GM12878 (cell line): Measurements from ENCODE around the gene EXOC4. TPM values are rescaled to one million over a fixed set of nuclear protein-coding genes. Genes with fewer than 3 reads are reported as not detected.

Source experiments
- ATAC-seq: fragments of 200-7000 bp; cut with Tn5 transposase; 3 replicates; pipeline ENCODE4 v1.9.1; 2020; ENCODE audit warnings: mild to moderate bottlenecking, moderate library complexity
- BruUV-seq: library from RNA; stranded (reverse); fragments of 400-500 nt; replicated peaks from 2 replicates; lab custom pipeline; 2021; lab: Mats Ljungman, UMichigan
- CTCF ChIA-PET: fragments of 300-600 bp; sonication (Branson Sonifier 250); formaldehyde crosslinking; extraction: SDS; loops from one replicate; lab custom pipeline; 2021; ENCODE audit warnings: inconsistent platforms; lab: Yijun Ruan, JAX
- POLR2A ChIA-PET: fragments of 350-600 bp; formaldehyde crosslinking; extraction: SDS; loops from one replicate; lab custom pipeline; 2021; ENCODE audit warnings: inconsistent platforms; lab: Charles Lee
- RAD21 ChIA-PET: fragments of 300-600 bp; sonication (Branson Sonifier 250); formaldehyde crosslinking; loops from one replicate; lab custom pipeline; 2023; ENCODE audit warnings: antibody characterized with exemption; ENCODE audit not compliant: unreplicated experiment; lab: Charles Lee
- SMC1A ChIA-PET: fragments of 300-600 bp; sonication (Branson Sonifier 250); formaldehyde crosslinking; loops from one replicate; lab custom pipeline; 2023; ENCODE audit not compliant: unreplicated experiment, uncharacterized antibody; lab: Charles Lee
- DNase-seq: peaks from one replicate; pipeline ENCODE4 v3.0.0-alpha.2; 2011; ENCODE audit warnings: low read depth, low spot score
- FAIRE-seq: peaks from 3 replicates; lab custom pipeline; 2011; peaks lifted over from hg19 to GRCh38; lab: Jason Lieb, UNC
- H2AFZ ChIP-seq: 2 replicates; pipeline ENCODE4 v1.6.0; 2011; ENCODE audit warnings: low read depth, low read length, control low read depth; ENCODE audit not compliant: control insufficient read depth
- H3K27ac ChIP-seq: 2 replicates; pipeline ENCODE4 v1.5.1; 2011; ENCODE audit warnings: control low read depth; ENCODE audit not compliant: control insufficient read depth, insufficient read depth
- H3K27me3 ChIP-seq, 2 experiments: replicated peaks in 1 of 2; 2 replicates each; pipeline versions ENCODE4 v1.6.0 to v1.6.1; 2011; ENCODE audit warnings: low read length in 1 of 2; ENCODE audit not compliant: control insufficient read depth in 2 of 2, insufficient read depth in 2 of 2
- H3K36me3 ChIP-seq, 2 experiments: 2 replicates each; pipeline ENCODE4 v1.5.1; 2011; ENCODE audit warnings: low read length in 1 of 2; ENCODE audit not compliant: control insufficient read depth in 2 of 2, insufficient read depth in 2 of 2
- H3K4me1 ChIP-seq: 2 replicates; pipeline ENCODE4 v1.6.1; 2011; ENCODE audit warnings: mild to moderate bottlenecking, low read length, moderate library complexity, mixed read lengths; ENCODE audit not compliant: control insufficient read depth, insufficient read depth
- H3K4me2 ChIP-seq: 2 replicates; pipeline ENCODE4 v1.6.0; 2011; ENCODE audit warnings: control low read depth; ENCODE audit not compliant: control insufficient read depth, insufficient read depth
- H3K4me3 ChIP-seq: fragments of 200-600 bp; sonication (generic); 2 replicates; pipeline ENCODE4 v1.5.1; 2016
- H3K79me2 ChIP-seq: 2 replicates; pipeline ENCODE4 v1.6.0; 2011; ENCODE audit warnings: low read length; ENCODE audit not compliant: control insufficient read depth, insufficient read depth
- H3K9ac ChIP-seq: 2 replicates; pipeline ENCODE4 v1.8.0; 2011; ENCODE audit warnings: low read length, control low read depth, mixed read lengths; ENCODE audit not compliant: control insufficient read depth, insufficient read depth
- H3K9me3 ChIP-seq: replicated peaks from 3 replicates; pipeline ENCODE4 v1.5.1; 2011; ENCODE audit warnings: mild to moderate bottlenecking, low read length; ENCODE audit not compliant: control insufficient read depth, insufficient read depth
- H4K20me1 ChIP-seq: 2 replicates; pipeline ENCODE4 v1.6.0; 2011; ENCODE audit not compliant: control insufficient read depth, insufficient read depth
- BRCA1 ChIP-seq: IDR thresholded peaks from 2 replicates; pipeline ENCODE4 v1.6.1; 2011; ENCODE audit warnings: low read depth, low read length, improper control_type of control experiment
- CUX1 ChIP-seq: IDR thresholded peaks from 2 replicates; pipeline ENCODE4 v1.6.1; 2012; ENCODE audit warnings: improper control_type of control experiment, low read depth, low read length; ENCODE audit not compliant: insufficient replicate concordance
- ETV6 ChIP-seq, 2 experiments: fragments of 450-650 bp in 1 of 2; IDR thresholded peaks in 1 of 2; conservative IDR thresholded peaks in 1 of 2; 2 replicates each; pipeline ENCODE4 v1.6.1; 2014; ENCODE audit warnings: antibody characterized with exemption in 1 of 2, borderline replicate concordance in 1 of 2, low read depth in 1 of 2, mild to moderate bottlenecking in 1 of 2, moderate library complexity in 1 of 2
- KDM1A ChIP-seq: fragments of 200-600 bp; sonication (generic); IDR thresholded peaks from 2 replicates; pipeline ENCODE4 v1.6.1; 2016; ENCODE audit warnings: borderline replicate concordance
- NKRF ChIP-seq: fragments of 450-650 bp; conservative IDR thresholded peaks from 2 replicates; pipeline ENCODE4 v1.6.1; 2017; ENCODE audit warnings: mild to moderate bottlenecking, moderate library complexity
- PAX8 ChIP-seq: fragments of 450-650 bp; IDR thresholded peaks from 2 replicates; pipeline ENCODE4 v1.6.1; 2017; ENCODE audit warnings: mild to moderate bottlenecking, moderate library complexity
- PBX3 ChIP-seq: IDR thresholded peaks from 2 replicates; pipeline ENCODE4 v1.6.1; 2011; ENCODE audit warnings: mild to moderate bottlenecking, low read depth, low read length, moderate library complexity; ENCODE audit not compliant: insufficient replicate concordance
- POLR2AphosphoS2 ChIP-seq: IDR thresholded peaks from 2 replicates; pipeline ENCODE4 v1.6.1; 2011; ENCODE audit warnings: low read depth, mild to moderate bottlenecking, low read length, improper control_type of control experiment, moderate library complexity
- RBBP5 ChIP-seq: fragments of 200-600 bp; sonication (generic); conservative IDR thresholded peaks from 2 replicates; pipeline ENCODE4 v1.6.1; 2016
- ZBTB40 ChIP-seq: fragments of 450-650 bp; IDR thresholded peaks from 2 replicates; pipeline ENCODE4 v1.6.1; 2016; ENCODE audit warnings: mild to moderate bottlenecking, moderate library complexity, borderline replicate concordance
- WGBS: methylation state at CpG from one replicate; pipeline ENCODE4 v1.1.6; 2016; ENCODE audit warnings: low lambda C conversion rate; ENCODE audit not compliant: insufficient replicate concordance, insufficient coverage; ENCODE audit errors: missing lambda C conversion rate; 5-methylcytosine and 5-hydroxymethylcytosine counted together
- in situ Hi-C: fragments of 300-500 bp; cut with MboI; formaldehyde crosslinking; loops from 9 replicates; pipeline ENCODE4 v1.14.3; 2018; ENCODE audit warnings: mixed read lengths
- intact Hi-C: fragments of 100-400 bp; cut with micrococcal nuclease; formaldehyde crosslinking; loops from one replicate; pipeline ENCODE4 v1.14.2; 2022; ENCODE audit not compliant: unreplicated experiment
- polyA plus RNA-seq, 11 experiments: library from polyadenylated mRNA; depleted of rRNA in 4 of 11; unstranded in 6 of 11; stranded (reverse) in 5 of 11; fragments of >200 nt; fragmentation: Nextera tagmentation in 4 of 11; fragmentation: Illumina TruSeq in 1 of 11; extraction: Ambion mirVana in 4 of 11; extraction: Trizol in 1 of 11; gene quantifications; 1 replicate in 1 of 11; 2 replicates in 10 of 11; pipeline versions ENCODE4 v1.2.1 to v1.2.3, GENCODE V29; 2011 to 2016; ENCODE audit warnings: inconsistent platforms in 2 of 11, missing spikeins in 2 of 11, low read depth in 1 of 11
- total RNA-seq, 4 experiments: library from RNA; depleted of rRNA in 3 of 4; stranded (reverse); fragments of >200 nt in 3 of 4; fragmentation: Illumina TruSeq in 1 of 4; extraction: Trizol in 1 of 4; gene quantifications; 2 replicates each; pipeline versions ENCODE4 v1.2.1 to v1.2.3, GENCODE V29; 2013 to 2021

The EXOC4 gene
- total and polyA plus RNA-seq, 10 of the 15 experiments (the other 5 are each of a cell fraction or from before 2014, with no cell fraction given) = 13.2 to 44.5 (median 29.6) TPM

- no peak overlapping the region for H3K4me2 ChIP-seq
- no peaks in the 10 kb centered on the region for H3K36me3 ChIP-seq
- SMC1A ChIA-PET = interaction anchor here (1.4 kb wide), 1 partner anchor 13 kb away, joined by 6 read pairs; no protein-coding TSS in a partner anchor
- no peaks in the 10 kb centered on the region for H4K20me1 ChIP-seq
- H2AFZ ChIP-seq = no peak overlapping the region
- H3K79me2 ChIP-seq = no peaks in the 10 kb centered on the region
- no peaks in the 10 kb centered on the region for H3K9me3 ChIP-seq
- CTCF ChIA-PET = interaction anchor here (1.0 kb wide), 2 partner anchors 19 to 49 kb away, joined by 3 to 4 read pairs; no protein-coding TSS in a partner anchor
- DNase-seq (no peak), FAIRE-seq (no peak), ATAC-seq (no peak)
- WGBS = 96% methylated on average over 1 of the region's 1 CpG
- intact Hi-C loops (no loop called here), in situ Hi-C loops (no loop called here)
- no peak overlapping the region for H3K4me3 ChIP-seq
- no peak overlapping the region for H3K9ac ChIP-seq
- no peaks in the 10 kb centered on the region for H3K4me1 ChIP-seq
- RAD21 ChIA-PET = no interaction called here
- no TSS peak for BruUV-seq
- H3K27ac ChIP-seq = no peak overlapping the region
- POLR2A ChIA-PET = no interaction called here
- no peaks in the 10 kb centered on the region for H3K27me3 ChIP-seq
- TF ChIP-seq CUX1 (no peak), PAX8 (no peak), POLR2AphosphoS2 (no peak), PBX3 (no peak), ZBTB40 (no peak), KDM1A (no peak), NKRF (no peak), RBBP5 (no peak), BRCA1 (no peak), ETV6 (conservative IDR thresholded peaks at IDR 0.05 in 1 of 2, IDR thresholded peaks at IDR 0.05 in 1 of 2; ENCODE audit: borderline replicate concordance in 1 of 2, low read depth in 1 of 2) (no peak)
These were observed 46.8 kb downstream of the EXOC4 start for GRCh38 chr7:133299676-133300075.
